ENCODE results near the gene CCDC188.
"Not testable (repeated sequence)": the region's sequence is repeated elsewhere in the genome, so short reads cannot be mapped to it uniquely, and the experiment has no call there.

Gene CCDC188

DNA sequence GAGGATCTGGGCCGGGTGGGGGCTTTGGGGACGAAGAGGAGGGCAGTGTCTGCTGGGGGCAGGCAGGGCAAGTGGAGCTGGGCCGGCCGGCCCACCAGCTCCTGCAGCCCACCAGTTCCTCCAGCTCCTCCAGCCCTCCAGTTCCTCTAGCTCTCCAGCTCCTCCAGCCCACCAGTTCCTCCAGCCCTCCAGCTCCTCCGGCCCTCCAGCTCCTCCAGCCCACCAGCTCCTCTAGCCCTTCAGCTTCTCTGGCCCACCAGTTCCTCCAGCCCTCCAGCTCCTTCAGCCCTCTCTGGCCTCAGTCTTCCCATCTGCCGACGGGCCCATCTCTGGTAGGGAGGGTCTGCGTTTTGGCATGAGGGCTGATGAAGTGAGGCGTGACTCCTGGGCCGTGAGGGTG lies 9.2 kb upstream of the CCDC188 start:
- TF ChIP-seq, protein P1, sequence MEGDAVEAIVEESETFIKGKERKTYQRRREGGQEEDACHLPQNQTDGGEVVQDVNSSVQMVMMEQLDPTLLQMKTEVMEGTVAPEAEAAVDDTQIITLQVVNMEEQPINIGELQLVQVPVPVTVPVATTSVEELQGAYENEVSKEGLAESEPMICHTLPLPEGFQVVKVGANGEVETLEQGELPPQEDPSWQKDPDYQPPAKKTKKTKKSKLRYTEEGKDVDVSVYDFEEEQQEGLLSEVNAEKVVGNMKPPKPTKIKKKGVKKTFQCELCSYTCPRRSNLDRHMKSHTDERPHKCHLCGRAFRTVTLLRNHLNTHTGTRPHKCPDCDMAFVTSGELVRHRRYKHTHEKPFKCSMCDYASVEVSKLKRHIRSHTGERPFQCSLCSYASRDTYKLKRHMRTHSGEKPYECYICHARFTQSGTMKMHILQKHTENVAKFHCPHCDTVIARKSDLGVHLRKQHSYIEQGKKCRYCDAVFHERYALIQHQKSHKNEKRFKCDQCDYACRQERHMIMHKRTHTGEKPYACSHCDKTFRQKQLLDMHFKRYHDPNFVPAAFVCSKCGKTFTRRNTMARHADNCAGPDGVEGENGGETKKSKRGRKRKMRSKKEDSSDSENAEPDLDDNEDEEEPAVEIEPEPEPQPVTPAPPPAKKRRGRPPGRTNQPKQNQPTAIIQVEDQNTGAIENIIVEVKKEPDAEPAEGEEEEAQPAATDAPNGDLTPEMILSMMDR (IDR thresholded peaks at IDR 0.05; ENCODE audit: low read depth, low read length): no peak
- no peak for DNase-seq (ENCODE audit: low read depth in 2 of 2)
- no peak overlapping the region for H3K4me3 ChIP-seq (replicated peaks in 1 of 2; ENCODE audit: low read depth in 2 of 2, low read length in 2 of 2)

DNA sequence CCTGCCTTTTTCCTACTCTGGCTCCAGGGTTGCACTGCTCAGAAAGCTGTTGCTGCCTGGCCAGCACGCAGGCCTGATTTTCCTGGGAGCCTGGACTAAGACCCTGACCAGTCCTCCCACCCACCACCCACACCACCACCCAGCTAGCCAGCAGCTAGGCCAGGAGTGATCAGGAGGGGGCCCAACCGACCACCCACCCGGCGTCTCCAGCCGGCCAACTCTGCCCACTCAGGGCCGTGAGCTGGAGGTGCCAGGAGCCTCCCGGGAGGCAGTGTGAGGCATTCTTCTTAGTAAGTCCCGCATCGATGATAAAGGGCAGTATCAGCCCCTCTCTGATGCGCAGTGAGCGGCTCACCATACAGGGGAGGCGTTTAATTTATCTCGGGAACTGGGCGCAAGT lies 8.7 kb upstream of the CCDC188 start:
- not testable (repeated sequence) for H3K4me3 ChIP-seq (replicated peaks in 1 of 2; ENCODE audit: low read depth in 2 of 2, low read length in 2 of 2); DNase-seq (ENCODE audit: low read depth in 2 of 2)

DNA sequence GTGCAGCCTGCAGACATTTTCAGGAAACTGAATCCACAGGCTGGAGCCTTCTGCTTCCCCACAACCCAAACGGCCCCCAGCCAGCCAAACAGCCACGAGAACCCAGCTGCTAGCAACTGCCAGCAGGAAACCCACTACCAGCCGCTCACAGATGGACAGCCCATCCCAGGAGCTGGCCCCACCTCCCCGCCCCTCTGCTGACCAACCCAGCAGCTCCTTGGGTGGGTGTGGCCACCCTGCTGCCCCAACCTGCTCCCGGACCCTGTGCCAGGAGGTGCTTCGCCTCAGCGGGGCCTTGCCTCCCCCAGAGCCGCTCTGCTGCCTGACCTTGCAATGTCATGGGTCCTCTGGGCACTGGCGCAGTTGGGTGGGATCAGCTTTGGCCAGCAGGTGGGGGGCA lies 8.2 kb upstream of the CCDC188 start:
- no peak for DNase-seq (ENCODE audit: low read depth in 2 of 2)
- TF ChIP-seq, protein P1 (IDR thresholded peaks at IDR 0.05; ENCODE audit: low read depth, low read length): no peak
- H3K4me3 ChIP-seq (replicated peaks in 1 of 2; ENCODE audit: low read depth in 2 of 2, low read length in 2 of 2): no peak overlapping the region

DNA sequence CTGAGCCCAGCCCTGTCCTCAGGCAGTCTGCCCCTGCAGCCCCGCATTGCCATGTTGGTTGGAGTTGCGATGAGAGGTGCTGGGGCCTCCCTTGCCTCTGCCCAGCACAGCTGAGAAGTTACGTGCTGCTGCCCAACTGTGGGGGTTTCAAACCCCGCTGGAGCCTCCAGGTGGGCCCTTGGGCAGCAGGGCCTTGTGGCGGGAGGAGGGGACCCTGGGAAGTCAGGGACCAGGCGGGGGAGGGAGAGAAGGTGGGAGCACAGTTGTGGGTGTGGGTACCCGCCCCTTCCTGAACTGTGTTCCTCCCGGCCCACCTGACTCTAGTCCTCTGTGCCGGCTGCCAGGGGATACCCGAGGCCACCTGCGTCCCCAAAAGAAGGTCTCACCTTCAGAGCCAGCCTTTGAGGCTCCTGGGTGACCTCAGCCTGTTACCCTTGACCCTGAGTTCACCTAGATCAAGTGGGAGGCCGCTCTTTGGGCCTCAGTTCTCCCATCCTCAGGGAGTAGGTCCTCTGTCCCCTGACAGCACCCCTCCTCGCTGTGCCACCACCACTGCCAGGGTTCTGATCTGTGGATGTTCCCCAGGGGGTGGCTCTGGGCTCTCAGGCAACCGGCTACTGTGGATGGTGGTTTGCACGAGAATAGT lies 7.7 kb upstream of the CCDC188 start:
- no peak overlapping the region for H3K4me3 ChIP-seq (replicated peaks in 1 of 2; ENCODE audit: low read depth in 2 of 2, low read length in 2 of 2)
- TF ChIP-seq, protein P1 (IDR thresholded peaks at IDR 0.05; ENCODE audit: low read depth, low read length): no peak
- DNase-seq (ENCODE audit: low read depth in 2 of 2): no peak

DNA sequence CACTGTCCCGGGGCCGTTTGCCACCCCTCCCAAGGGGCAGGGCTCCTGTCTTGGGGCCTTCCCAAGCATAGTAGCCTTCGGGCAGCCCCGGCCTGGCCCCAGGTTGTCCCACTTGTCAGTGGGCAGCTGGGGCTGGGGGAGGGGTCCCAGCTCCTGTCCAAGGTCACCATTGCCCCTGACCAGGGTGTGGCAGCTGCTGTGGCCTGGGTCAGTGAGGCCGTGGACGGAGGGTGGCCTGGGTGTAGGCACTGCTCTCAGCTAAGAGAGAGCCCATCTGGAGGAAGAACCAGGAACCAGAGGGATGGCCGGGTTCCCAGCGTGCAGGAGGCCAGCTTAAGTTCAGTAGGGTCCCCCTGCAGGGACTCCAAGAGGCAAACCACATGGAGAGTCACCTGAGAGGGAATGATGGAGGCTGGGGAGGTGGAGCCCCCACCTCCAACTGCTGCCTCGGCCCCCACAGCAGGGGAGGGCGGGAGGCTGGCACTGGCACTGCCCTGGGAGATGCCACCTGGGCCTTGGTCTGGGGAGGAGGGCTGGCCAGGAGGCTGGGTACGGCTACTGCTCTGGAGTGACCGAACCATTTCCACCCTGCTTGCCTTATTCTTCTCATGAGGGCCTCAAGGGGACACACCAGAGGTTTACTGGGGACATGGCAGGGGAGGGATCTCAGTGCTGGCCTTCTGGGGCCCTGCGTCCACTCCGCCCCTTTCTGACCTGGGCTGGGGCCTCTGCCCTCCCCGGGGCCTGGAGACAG lies 6.8 kb upstream of the CCDC188 start:
- TF ChIP-seq, protein P1 (IDR thresholded peaks at IDR 0.05; ENCODE audit: low read depth, low read length): no peak
- DNase-seq (ENCODE audit: low read depth in 2 of 2): no peak
- no peak overlapping the region for H3K4me3 ChIP-seq (replicated peaks in 1 of 2; ENCODE audit: low read depth in 2 of 2, low read length in 2 of 2)

DNA sequence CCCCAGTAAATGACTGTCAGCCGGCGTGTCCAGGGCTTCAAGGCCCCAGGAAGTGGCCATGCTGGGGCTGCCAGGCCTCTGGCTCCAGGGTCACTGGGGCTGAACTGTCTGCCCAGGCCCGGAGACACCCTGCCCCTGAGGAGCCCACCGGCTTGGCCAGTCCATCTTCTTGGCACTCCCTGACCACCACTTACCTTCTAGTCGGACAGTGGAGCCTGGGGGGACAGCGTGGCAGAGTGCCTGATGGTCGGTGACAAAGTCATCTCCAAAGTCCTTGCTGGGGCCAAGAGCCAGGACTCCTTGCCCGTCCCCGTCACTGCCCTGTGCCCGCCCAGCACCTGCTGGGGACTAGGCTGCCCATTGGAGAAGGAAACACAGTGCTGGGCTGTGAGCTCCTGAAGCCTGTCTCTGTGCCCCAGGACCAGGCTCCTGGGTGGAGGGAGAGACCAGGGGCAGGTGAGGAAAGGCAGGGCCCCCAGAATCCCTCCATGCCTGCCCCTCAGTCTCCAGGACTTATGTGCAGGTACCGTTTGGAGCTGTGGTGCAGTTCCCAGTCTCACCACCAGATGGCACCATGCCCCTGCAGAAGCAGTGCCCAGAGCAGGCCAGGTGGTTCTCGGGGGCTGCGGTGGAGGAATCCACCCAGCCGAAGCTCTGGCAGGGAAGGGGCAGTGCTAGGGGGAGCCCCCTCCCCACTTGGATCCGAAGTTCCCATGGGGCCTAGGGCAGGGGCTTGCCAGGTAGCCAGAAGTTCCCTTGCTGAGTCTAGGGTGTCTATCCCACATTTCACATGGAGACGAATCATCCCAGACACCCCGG lies 6.0 kb upstream of the CCDC188 start:
- no peak overlapping the region for H3K4me3 ChIP-seq (replicated peaks in 1 of 2; ENCODE audit: low read depth in 2 of 2, low read length in 2 of 2)
- TF ChIP-seq, protein P1 (IDR thresholded peaks at IDR 0.05; ENCODE audit: low read depth, low read length): peak; percentile 93
- peak; percentile 78 to 84 for DNase-seq (ENCODE audit: low read depth in 2 of 2)

DNA sequence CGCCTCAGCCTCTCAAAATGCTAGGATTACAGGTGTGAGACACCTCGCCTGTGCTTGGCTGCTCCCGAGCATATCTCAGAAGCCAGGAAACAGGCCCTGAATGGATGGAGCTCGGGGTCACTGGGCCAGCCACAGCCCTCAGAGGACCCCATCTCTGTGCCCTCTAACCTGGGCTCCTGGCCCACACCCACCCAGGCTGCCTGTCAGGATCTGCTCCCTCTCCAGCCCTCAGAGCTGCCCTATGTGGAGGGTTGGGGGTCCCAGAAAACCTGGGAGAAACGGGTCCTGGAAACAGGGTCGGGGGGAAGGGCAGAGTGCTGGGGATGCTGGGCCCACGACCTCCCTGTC lies 5.2 kb upstream of the CCDC188 start:
- no peak overlapping the region for H3K4me3 ChIP-seq (replicated peaks in 1 of 2; ENCODE audit: low read depth in 2 of 2, low read length in 2 of 2)
- TF ChIP-seq, protein P1 (IDR thresholded peaks at IDR 0.05; ENCODE audit: low read depth, low read length): no peak
- DNase-seq (ENCODE audit: low read depth in 2 of 2): no peak

Data from cardiac fibroblast (primary cell).